Activated T-cell treated with anti-CD3 and anti-CD28 coated beads, Interleukin-2, amount 50 U/mL, for 1 hour (primary cell): ENCODE measurements around the gene RBFOX2.

Experiments used
- DNase-seq: peaks from one replicate; pipeline ENCODE4 v3.0.0-alpha.2; 2020

Gene RBFOX2

DNA sequence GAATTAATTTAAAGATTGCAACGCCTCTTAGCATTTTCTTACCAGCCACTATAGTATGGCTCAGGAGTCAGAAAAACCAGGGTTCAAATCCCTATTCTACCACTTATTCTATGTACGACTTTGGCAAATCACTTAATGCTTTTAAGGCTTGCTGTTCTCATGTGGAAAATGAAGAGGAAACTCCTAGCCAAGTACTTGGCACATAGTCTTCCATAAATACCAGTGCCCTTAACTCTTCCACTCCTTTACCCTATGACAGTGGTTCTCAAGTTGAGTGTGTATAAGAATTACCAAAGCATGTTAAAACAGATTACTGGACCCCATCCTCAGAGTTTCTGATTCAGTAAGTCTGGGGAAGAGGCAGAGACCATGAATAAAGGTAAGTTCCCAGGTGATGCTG lies 107.6 kb downstream of the RBFOX2 start:
- DNase-seq = no peak

DNA sequence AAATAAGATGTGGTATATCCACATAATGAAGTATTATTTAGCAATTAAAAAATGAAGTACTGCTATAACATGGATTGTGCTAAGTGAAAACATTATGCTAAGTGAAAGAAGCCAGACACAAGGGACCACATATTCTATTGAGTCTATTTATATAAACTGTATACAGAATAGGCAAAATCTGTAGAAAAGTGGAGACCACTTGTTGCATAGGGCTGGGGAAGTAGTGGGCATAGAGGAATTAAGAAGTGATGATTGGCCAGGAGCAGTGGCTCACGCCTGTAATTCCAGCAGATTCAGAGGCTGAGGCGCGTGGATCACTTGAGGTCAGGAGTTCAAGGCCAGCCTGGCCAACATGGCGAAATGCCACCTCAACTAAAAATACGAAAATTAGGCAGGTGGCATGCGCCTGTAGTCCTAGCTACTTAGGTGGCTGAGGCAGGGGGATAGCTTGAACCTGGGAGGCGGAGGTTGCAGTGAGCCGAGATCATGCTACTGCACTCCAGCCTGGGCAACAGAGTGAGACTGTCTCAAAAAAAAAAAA lies 109.6 kb downstream of the RBFOX2 start:
- DNase-seq = no peak

- no peak for DNase-seq
Measured at GRCh38 chr22:35918456-35918855, 110.2 kb downstream of the RBFOX2 start.

GRCh38 chr22:35917651-35918050 lies 111.0 kb downstream of the RBFOX2 start:
- no peak for DNase-seq

DNA sequence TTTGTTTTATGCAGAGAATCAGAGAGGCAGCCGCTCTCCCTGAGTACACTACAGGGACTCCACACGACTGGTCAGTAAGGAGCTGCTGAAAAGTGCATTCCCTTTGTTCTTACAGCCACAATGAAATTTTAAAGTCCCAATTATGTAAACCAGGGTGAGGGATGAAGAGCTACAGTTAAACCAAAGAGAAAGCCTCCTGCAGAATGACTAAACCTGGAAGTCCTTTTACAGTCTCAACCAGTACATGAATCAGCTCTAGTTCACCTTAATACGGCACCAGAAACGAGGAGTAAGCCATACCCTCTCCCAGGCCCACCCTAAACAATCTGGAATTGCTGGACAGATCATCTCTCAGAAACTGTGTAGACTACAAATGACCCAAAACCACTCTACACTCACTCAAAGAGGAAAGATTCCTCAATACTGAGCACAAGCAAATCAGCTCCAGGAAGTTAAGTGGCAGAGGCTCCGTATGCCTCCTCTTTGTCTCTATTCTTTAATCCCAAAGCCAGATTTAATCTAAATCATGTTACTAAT lies 113.1 kb downstream of the RBFOX2 start:
- DNase-seq = no peak

DNA sequence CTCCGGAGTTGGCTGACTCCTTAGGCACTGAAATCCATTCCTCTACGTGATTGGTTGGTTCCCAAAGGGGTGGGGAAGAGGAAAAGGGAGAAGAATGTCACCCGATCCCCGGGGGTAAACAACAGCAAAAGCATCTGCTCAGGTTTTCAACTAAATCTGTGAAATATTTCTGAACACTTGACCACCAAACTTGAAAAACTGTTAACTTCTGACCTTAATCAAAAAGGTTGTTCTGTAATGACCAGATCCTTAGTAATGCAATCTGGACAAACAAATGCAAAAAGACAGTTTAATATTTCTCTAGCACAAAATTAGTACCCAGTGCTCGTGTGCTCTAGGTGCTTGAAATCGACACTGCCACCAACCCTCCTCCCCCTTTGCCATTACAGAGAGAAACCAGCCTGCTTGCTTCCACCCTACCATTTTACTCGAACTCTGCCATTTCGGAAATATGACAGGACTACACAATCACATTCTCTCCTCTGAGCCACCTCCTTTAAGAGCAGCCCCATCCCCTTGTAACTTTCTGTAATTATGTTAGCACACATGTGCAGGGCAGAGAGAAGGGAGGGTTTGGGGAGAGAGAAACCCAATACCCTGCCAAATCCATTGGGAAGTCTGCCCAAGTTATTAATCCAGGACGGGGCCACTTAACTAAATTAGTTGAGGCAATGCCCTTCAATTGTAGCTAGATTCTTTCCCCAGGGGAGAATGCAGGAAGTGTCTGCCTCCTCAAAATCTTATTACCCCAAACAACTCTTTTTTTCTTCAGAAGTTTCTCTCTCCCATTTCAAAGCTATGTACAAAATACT lies 113.8 kb downstream of the RBFOX2 start:
- DNase-seq = no peak

DNA sequence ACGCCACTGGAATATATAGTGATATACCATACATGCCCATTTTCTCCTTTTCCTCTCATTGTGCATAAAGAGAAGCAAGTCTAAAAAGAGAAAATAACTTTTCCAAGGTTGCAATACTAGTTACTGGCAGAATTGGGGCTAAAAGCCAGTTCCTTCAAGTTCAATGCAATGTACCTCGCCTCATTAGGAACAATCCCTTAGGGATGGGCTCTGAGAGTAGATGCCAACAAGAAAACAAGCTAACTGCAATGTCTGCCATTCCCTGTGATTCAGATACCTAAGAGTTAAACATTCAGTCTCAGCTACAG lies 114.3 kb downstream of the RBFOX2 start:
- no peak for DNase-seq

- DNase-seq = no peak
Measured at GRCh38 chr22:35913925-35914324, 114.7 kb downstream of the RBFOX2 start.

- DNase-seq = no peak
Measured at GRCh38 chr22:35912658-35913057, 116.0 kb downstream of the RBFOX2 start.

DNA sequence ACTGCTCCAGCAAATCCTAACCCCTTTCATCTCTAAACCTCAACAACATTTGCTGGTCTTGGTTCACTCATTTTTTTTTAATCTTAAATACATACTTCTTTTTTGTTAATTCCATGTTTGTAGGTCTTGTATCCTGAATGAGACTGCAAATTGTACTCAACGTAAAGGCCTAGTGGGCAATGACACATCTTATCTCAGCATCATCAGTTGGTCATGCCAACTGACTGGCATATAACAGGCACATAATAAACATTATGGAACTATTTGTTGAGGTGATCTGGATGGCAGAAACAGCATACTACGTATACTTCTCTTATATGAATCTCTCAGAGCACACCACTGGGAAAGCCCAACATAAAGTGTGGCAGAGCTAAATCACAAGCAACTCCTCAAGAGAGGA lies 116.7 kb downstream of the RBFOX2 start:
- no peak for DNase-seq

DNA sequence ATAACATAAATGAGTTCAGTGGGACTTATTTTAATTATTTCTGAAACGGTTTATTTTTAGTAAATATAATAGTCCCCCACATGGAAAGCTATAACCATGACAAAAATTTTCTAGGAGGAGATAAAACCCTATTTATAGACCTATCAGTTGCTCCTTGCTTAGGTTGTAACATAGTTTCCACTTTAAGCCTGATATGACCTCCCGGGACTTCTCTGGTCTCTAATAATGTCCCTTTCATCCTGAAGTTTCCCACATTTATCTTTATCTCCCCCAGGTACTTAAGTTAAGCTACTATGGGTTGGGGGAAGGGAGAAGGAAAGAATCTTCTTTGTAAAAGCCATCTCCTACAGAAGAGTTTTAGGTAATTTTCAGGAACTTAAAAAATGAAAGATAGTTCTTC lies 117.7 kb downstream of the RBFOX2 start:
- no peak for DNase-seq

- no peak for DNase-seq
Measured at GRCh38 chr22:35910003-35910769, 118.4 kb downstream of the RBFOX2 start.

DNA sequence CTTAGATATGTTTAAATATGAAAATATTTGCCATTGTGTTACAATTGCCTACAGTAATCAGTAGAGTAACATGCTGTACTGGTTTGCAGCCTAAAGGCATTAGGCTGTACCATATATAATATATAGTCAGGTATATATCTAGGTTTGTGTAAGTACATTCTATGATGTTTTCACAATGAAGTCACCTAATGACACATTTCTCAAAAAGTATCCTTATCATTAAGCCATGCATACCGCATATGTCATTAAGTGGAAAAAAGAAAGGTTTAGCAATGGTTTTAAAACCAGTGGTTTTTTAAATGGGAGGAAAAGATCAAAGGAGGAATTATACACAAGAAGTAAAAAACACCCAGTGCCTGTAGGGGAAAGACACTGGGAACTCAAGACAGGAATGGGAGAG lies 122.7 kb downstream of the RBFOX2 start:
- DNase-seq = no peak

DNA sequence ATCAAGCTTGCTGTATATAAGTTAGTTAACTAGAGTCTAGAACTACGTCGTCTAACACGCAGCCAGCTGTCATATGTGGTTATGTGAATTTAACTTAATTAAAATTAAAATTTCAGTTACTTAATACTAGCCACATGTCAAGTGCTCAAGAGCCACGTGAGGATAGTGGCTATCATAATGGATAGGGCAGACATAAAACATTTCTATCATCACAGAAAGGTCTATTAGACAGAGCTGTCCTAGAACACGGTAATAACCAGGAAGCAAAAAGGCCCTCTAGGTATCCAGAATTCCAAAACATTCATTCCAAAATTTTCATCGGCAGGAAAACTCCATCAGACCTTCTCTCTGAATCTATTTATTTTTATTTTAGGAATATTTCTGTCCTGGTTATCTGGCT lies 123.9 kb downstream of the RBFOX2 start:
- DNase-seq = no peak

- DNase-seq = no peak
Measured at GRCh38 chr22:35904336-35904692, 124.3 kb downstream of the RBFOX2 start.

DNA sequence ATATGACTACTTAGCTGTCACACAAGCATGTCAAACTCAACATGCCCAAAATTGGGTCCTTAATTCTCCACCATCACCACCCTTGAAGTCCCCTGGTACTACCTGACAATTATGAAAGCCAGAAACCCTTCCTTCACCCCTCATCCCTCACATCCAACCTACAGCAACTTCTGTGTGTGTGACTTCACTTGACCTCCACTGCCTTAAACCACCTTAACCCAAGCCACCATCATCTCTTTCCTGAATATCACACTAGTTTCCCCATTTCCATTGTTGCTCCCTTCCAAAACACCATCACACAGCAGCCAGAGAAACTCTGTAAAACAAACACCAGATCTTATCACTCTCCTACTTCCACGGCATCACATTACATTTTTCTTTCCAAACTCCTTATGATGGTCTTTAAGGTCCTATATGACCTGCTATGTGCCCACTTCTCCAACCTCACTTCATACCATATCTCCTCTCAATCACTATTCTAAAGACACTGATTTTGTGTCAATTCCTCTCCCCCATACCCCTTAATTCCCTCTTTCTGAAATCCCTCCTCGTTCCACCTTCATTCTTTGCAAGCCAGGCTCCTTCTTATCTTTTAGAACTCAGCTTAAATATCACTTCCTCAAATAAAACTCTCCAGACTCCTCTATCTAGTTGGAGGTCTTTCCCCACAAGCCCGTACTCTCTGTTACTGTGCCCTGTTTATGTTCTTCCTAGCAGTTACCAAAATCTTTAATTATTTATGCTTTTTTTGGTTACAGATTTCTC lies 124.9 kb downstream of the RBFOX2 start:
- no peak for DNase-seq

DNA sequence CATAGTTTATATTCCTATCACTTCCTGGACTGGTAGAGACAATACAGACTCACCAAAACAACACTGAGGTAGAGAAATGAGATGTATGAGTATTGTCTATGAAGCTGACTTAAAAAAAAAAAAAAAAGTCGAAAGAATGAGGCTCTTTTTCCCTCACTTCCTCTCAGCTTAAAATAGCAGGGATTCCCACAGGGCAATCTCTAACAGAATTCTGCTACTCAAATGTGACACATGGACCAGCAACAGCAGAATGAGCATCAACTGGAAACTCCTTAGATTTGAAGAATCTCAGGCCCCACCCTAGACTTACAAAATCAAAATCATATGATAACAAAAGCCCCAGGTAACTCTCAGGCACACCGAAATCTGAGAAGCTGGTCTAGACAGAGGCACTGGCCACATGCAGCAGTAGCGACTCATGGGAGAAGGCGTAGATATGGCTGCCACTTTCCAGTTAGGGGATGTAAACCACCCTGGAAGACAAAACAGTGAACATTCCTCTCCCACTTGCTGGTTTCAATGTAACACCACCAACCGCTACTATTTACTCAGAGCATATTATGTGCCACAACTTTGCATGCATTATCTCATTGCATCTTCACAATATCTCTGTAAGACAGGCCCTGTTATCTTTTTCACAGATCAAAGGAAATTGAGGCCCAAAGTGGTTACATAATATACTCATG lies 128.0 kb downstream of the RBFOX2 start:
- no peak for DNase-seq

DNA sequence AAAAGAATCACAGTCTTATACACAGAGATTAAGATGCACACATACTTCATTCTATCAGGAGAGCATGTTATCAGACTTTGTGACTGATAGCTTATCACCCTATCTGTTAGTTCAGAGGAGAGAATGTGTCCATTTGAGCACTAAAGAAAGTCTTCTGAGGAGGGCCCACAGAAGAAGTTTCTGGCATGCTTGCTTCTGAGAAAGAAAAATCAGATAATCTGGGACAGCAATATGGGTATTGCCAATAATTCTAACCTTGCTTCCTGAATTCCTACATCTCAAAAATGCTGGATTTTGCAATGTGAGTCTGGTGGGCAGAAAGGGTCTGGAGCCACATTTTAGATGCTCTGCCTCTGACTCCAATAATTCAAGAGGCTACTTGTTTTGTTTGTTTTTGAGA lies 128.9 kb downstream of the RBFOX2 start:
- DNase-seq = no peak

GRCh38 chr22:35896111-35896705 lies 132.4 kb downstream of the RBFOX2 start:
- no peak for DNase-seq

DNA sequence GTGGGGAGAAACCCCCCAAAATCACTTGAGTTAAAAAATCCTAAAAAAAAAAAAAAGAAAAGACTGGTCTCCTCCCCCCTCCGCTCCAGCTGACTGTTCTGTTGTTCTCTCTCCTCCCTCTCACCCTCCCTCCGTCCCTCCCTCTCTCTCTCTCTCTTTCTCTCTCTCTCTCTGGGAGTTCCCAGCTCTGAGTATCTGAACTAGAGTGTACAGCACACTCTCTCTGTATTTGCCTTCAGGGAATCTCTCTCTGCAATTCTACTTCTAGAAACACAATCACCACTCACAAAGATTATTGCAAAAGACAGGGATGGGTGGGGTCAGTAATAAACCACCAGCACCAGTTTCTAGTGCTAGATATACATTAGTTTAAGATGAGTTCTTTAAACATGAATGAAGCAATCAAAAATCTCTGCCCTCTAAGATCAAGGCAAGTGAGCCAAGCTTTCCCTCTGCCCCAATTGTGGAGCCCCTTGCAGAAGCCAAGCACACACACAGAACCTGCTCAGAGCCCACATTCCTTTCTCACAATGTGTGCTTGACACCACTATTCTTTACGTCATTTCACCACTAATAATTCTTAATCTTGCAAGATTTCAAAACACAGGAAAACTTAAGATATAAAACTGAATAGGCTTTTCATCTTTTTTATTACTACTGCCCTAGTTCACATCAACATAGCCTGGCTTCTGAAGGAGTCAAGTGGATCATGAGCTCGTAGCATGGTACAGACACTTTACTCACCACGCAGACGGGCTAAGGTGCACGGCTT lies 133.5 kb downstream of the RBFOX2 start:
- DNase-seq = no peak

GRCh38 chr22:35894464-35894878 lies 134.2 kb downstream of the RBFOX2 start:
- no peak for DNase-seq

DNA sequence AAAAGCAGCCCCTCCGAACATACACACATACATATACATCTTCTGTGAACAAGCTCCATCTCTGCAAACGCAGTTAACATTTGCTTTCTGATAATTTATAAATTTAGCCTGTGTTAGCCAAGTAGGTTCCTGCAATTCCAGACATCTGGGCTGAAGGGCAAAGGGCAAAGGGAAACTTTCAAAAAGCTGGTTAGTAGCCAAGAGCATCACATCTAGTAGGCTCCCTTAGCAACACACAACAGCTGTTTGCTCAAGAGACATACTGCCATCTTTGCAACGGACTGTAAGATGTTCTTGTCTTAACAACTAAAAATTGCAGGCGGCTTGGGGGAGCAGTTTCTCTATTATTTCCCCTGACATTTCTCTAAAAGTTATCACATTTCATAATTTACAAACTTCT lies 134.9 kb downstream of the RBFOX2 start:
- no peak for DNase-seq
